Neuronal stem cell (in vitro differentiated cells): Measurements from ENCODE around the gene PARD3.

Experiments used
- DNase-seq: peaks from one replicate; pipeline ENCODE4 v3.0.0-alpha.2; 2013; ENCODE audit warnings: low spot score
- H2AFZ ChIP-seq: one replicate; pipeline ENCODE4 v1.6.1; 2013; ENCODE audit warnings: mild to moderate bottlenecking, low read length, inconsistent platforms
- H2AK5ac ChIP-seq: 2 replicates; pipeline ENCODE4 v1.6.1; 2013; ENCODE audit warnings: low read depth, mild to moderate bottlenecking, inconsistent platforms, low read length, moderate library complexity, mixed read lengths
- H2BK120ac ChIP-seq: 2 replicates; pipeline ENCODE4 v1.6.1; 2013; ENCODE audit warnings: low read depth, mild to moderate bottlenecking, inconsistent platforms, low read length, moderate library complexity, mixed read lengths
- H2BK12ac ChIP-seq: one replicate; pipeline ENCODE4 v1.6.1; 2013; ENCODE audit warnings: low read length, inconsistent platforms
- H2BK15ac ChIP-seq: 2 replicates; pipeline ENCODE4 v1.6.1; 2013; ENCODE audit warnings: mild to moderate bottlenecking, low read length, inconsistent platforms, mixed read lengths
- H2BK5ac ChIP-seq: one replicate; pipeline ENCODE4 v1.6.1; 2013; ENCODE audit warnings: inconsistent platforms, mild to moderate bottlenecking, low read length, moderate library complexity
- H3K14ac ChIP-seq: one replicate; pipeline ENCODE4 v1.6.1; 2013; ENCODE audit warnings: low read length, inconsistent platforms
- H3K18ac ChIP-seq: 2 replicates; pipeline ENCODE4 v1.6.1; 2013; ENCODE audit warnings: low read length, inconsistent platforms
- H3K23ac ChIP-seq: 2 replicates; pipeline ENCODE4 v1.6.1; 2013; ENCODE audit warnings: low read depth, mild to moderate bottlenecking, mixed read lengths, low read length, inconsistent platforms; ENCODE audit not compliant: poor library complexity
- H3K27ac ChIP-seq: replicated peaks from 3 replicates; pipeline ENCODE4 v1.5.1; 2013; ENCODE audit warnings: low read length, inconsistent platforms
- H3K27me3 ChIP-seq, 3 experiments: 2 replicates each; pipeline ENCODE4 v1.6.1; 2013; ENCODE audit warnings: low read length in 3 of 3, mild to moderate bottlenecking in 2 of 3, inconsistent platforms in 1 of 3, low read depth in 1 of 3, mixed read lengths in 1 of 3, moderate library complexity in 1 of 3; ENCODE audit not compliant: control insufficient read depth in 3 of 3, insufficient read depth in 3 of 3
- H3K36me3 ChIP-seq, 2 donors: replicated peaks in 1 of 2; 2 replicates each; pipeline ENCODE4 v1.6.1; 2013; ENCODE audit warnings: low read length in 2 of 2; ENCODE audit not compliant: control insufficient read depth in 2 of 2, insufficient read depth in 2 of 2
- H3K4ac ChIP-seq: 2 replicates; pipeline ENCODE4 v1.6.1; 2013; ENCODE audit warnings: inconsistent platforms, mild to moderate bottlenecking, low read length, moderate library complexity
- H3K4me1 ChIP-seq, 2 donors: 1 replicate in 1 of 2; 2 replicates in 1 of 2; pipeline ENCODE4 v1.6.1; 2013; ENCODE audit warnings: low read length in 2 of 2, low read depth in 1 of 2; ENCODE audit not compliant: control insufficient read depth in 2 of 2, insufficient read depth in 1 of 2
- H3K4me2 ChIP-seq: one replicate; pipeline ENCODE4 v1.6.1; 2013; ENCODE audit warnings: mild to moderate bottlenecking, low read length, inconsistent platforms; ENCODE audit not compliant: insufficient read depth, poor library complexity, severe bottlenecking
- H3K4me3 ChIP-seq, 2 donors: 2 replicates each; pipeline ENCODE4 v1.5.1; 2013; ENCODE audit warnings: low read length in 2 of 2, mild to moderate bottlenecking in 2 of 2, inconsistent platforms in 1 of 2, moderate library complexity in 1 of 2
- H3K79me1 ChIP-seq: one replicate; pipeline ENCODE4 v1.6.1; 2013; ENCODE audit warnings: low read depth, mild to moderate bottlenecking, inconsistent platforms, low read length, moderate library complexity
- H3K9ac ChIP-seq: one replicate; pipeline ENCODE4 v1.6.1; 2013; ENCODE audit warnings: mild to moderate bottlenecking, low read depth, low read length, inconsistent platforms; ENCODE audit not compliant: poor library complexity
- H3K9me3 ChIP-seq, 2 donors: replicated peaks in 1 of 2; 2 replicates each; pipeline versions ENCODE3 to v1.6.1; 2013; ENCODE audit warnings: low read length in 2 of 2, mild to moderate bottlenecking in 2 of 2, inconsistent platforms in 1 of 2, low read depth in 1 of 2, mixed read lengths in 1 of 2, moderate library complexity in 1 of 2; ENCODE audit not compliant: control insufficient read depth in 2 of 2, insufficient read depth in 1 of 2
- H4K8ac ChIP-seq: one replicate; pipeline ENCODE4 v1.6.1; 2013; ENCODE audit warnings: low read depth, mild to moderate bottlenecking, inconsistent platforms, low read length, moderate library complexity
- H4K91ac ChIP-seq: one replicate; pipeline ENCODE4 v1.6.1; 2013; ENCODE audit warnings: low read length, low read depth, mild to moderate bottlenecking, inconsistent platforms; ENCODE audit not compliant: poor library complexity
- WGBS, 2 donors: extraction: QIAGEN DNeasy Blood & Tissue Kit; methylation state at CpG; one replicate each; pipeline ENCODE4 v1.1.7; 2013; ENCODE audit warnings: missing lambda C conversion rate in 2 of 2, mixed read lengths in 1 of 2; ENCODE audit not compliant: insufficient read length in 2 of 2, insufficient replicate concordance in 1 of 2; ENCODE audit errors: extremely low coverage in 2 of 2; 5-methylcytosine and 5-hydroxymethylcytosine counted together

PARD3 gene

DNA sequence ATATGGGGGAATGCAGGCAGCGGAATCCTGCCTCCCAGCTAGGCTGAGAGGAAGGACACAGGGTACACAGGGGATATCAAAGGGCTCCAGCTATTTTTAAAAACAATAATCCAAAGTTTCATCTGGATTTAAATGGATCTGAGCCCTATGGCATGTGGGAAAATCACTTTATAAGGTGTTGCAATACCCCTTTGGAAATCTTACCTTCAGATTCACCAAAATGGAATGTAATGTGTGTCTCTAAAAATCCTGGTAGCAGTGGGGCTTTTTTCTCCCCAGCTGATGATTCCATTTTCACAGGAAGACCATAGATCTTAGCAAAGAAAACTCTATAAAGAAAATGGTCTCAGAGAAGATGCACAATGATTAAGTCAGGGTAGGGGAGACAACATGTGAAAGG is 722.2 kb downstream of the PARD3 start:
- no peak overlapping the region for H2BK120ac ChIP-seq
- H3K9ac ChIP-seq: no peak overlapping the region
- H3K9me3 ChIP-seq: peaks cover 5 to 21% of the 10 kb centered on the region in 2 donors
- no CpG with 5 or more reads among the region's 1 CpG for WGBS, 2 donors
- no peak overlapping the region for H3K4ac ChIP-seq
- no peak overlapping the region for H2BK12ac ChIP-seq
- no peak overlapping the region for H3K23ac ChIP-seq
- H4K8ac ChIP-seq: no peak overlapping the region
- H3K18ac ChIP-seq: no peak overlapping the region
- H2BK5ac ChIP-seq: no peak overlapping the region
- no peaks in the 10 kb centered on the region for H3K4me1 ChIP-seq
- no peaks in the 10 kb centered on the region for H3K36me3 ChIP-seq
- H3K79me1 ChIP-seq: no peaks in the 10 kb centered on the region
- H3K14ac ChIP-seq: no peak overlapping the region
- H3K4me3 ChIP-seq: no peak overlapping the region
- H4K91ac ChIP-seq: no peak overlapping the region
- no peak overlapping the region for H3K4me2 ChIP-seq
- no peaks in the 10 kb centered on the region for H3K27me3 ChIP-seq
- no peak overlapping the region for H2AK5ac ChIP-seq
- no peak overlapping the region for H2BK15ac ChIP-seq
- H3K27ac ChIP-seq: no peak overlapping the region
- DNase-seq: no peak
- no peak overlapping the region for H2AFZ ChIP-seq

DNA sequence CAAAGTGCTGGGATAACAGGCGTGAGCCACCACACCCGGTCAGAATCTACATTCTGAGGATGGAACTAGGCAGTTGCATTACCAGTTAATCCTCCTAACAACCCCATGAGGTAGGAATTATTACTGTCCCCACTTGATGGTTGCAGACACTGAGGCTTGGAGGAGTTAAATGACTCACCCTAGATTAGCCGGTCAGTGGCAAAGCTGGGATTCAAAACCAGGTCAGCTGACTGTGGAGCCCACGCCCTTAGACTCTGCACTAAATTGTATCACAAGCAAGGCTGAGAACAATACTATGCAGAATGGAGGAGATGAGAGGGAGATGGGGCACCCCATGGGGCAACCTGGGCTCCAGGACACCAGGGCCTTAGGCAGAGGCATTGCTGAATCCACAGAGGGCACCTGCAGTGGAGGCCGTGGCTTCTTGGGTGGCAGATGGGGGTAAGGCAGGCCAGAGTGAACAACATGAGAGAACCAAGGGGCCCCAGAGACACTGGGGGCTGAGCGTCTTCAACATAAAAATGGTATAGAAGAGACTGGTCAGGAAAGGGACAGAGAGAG is 723.4 kb downstream of the PARD3 start:
- Histone ChIP-seq H3K4me2 (no peak overlapping the region), H3K4me1 (no peaks in the 10 kb centered on the region), H4K8ac (no peak overlapping the region), H3K23ac (no peak overlapping the region), H3K18ac (no peak overlapping the region), H2BK120ac (no peak overlapping the region), H3K27me3 (no peaks in the 10 kb centered on the region), H3K9me3 (peaks cover 5 to 21% of the 10 kb centered on the region in 2 donors), H3K4ac (no peak overlapping the region), H2BK5ac (no peak overlapping the region), H3K9ac (no peak overlapping the region), H3K14ac (no peak overlapping the region), H3K79me1 (no peaks in the 10 kb centered on the region), H2AFZ (no peak overlapping the region), H2AK5ac (no peak overlapping the region), H3K4me3 (no peak overlapping the region), H3K27ac (no peak overlapping the region), H4K91ac (no peak overlapping the region), H2BK12ac (no peak overlapping the region), H3K36me3 (no peaks in the 10 kb centered on the region), H2BK15ac (no peak overlapping the region)
- DNase-seq: no peak
- no CpG with 5 or more reads among the region's 6 CpGs for WGBS, 2 donors

DNA sequence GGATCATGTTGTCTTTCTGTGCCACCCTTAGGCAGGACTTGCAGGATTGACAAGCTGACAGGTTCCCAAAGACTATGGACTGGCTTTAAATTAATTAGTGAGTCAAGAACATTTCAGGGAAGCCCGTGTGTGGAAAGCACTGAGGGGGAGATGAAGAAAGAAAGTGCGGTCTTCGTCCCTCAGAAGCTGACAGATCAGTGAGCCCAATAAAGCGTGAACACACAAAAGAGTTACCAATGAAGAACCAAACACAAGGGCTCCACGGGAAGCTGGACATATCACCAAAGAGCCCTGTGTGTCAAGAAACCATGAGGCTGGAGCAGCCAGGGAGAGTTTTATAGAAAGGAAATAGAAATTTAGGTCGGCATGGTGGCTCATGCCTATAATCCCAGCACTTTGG is 725.8 kb downstream of the PARD3 start:
- Histone ChIP-seq H3K27ac (no peak overlapping the region), H3K4me3 (no peak overlapping the region), H3K27me3 (no peaks in the 10 kb centered on the region), H3K36me3 (no peaks in the 10 kb centered on the region), H2BK120ac (no peak overlapping the region), H2BK12ac (no peak overlapping the region), H3K4me2 (no peak overlapping the region), H3K4me1 (no peaks in the 10 kb centered on the region), H3K9ac (no peak overlapping the region), H4K8ac (no peak overlapping the region), H3K4ac (no peak overlapping the region), H3K9me3 (peaks cover 4 to 10% of the 10 kb centered on the region in 2 donors), H2BK5ac (no peak overlapping the region), H4K91ac (no peak overlapping the region), H2AK5ac (no peak overlapping the region), H2AFZ (no peak overlapping the region), H3K79me1 (no peaks in the 10 kb centered on the region), H3K18ac (no peak overlapping the region), H3K23ac (no peak overlapping the region), H2BK15ac (no peak overlapping the region), H3K14ac (no peak overlapping the region)
- no peak for DNase-seq
- WGBS, 2 donors: no CpG with 5 or more reads among the region's 6 CpGs

DNA sequence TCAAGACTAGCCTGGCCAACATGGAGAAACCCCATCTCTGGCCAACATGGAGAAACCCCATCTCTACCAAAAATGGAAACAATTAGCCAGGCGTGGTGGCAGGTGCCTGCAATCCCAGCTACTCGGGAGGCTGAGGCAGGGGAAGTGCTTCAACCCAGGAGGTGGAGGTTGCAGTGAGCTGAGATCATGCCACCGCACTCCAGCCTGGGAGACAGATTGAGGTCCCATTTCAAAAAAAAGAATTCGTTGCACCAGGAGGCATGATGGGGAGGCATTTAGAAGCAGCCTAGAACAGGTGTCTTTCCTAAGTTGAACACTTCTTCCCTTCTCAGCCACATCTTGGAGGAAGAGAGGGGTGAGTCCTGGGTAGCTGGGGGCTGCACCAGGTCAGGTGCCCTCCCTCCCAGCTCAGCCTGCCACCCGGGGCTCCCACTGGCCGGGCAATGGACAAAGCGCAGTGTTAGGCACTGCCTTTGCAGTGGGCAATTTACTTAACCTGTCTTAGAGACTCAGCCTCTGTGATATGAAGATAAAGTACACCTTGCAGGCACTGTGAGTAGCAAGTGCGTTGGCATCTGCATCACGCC is 726.8 kb downstream of the PARD3 start:
- H3K27me3 ChIP-seq: no peaks in the 10 kb centered on the region
- no peak overlapping the region for H3K14ac ChIP-seq
- no peak overlapping the region for H2BK15ac ChIP-seq
- no peak overlapping the region for H2AFZ ChIP-seq
- no peak overlapping the region for H3K27ac ChIP-seq
- no peaks in the 10 kb centered on the region for H3K79me1 ChIP-seq
- H2BK5ac ChIP-seq: no peak overlapping the region
- H2BK12ac ChIP-seq: no peak overlapping the region
- H4K8ac ChIP-seq: no peak overlapping the region
- WGBS, 2 donors: no CpG with 5 or more reads among the region's 9 CpGs
- no peaks in the 10 kb centered on the region for H3K36me3 ChIP-seq
- no peak overlapping the region for H2AK5ac ChIP-seq
- no peak overlapping the region for H3K4ac ChIP-seq
- DNase-seq: no peak
- peak overlapping the region; percentile 55 for H3K18ac ChIP-seq
- H3K4me2 ChIP-seq: no peak overlapping the region
- H3K4me1 ChIP-seq: no peaks in the 10 kb centered on the region
- H3K23ac ChIP-seq: no peak overlapping the region
- H3K9me3 ChIP-seq: peaks cover 3 to 10% of the 10 kb centered on the region in 2 donors
- no peak overlapping the region for H3K9ac ChIP-seq
- no peak overlapping the region for H3K4me3 ChIP-seq
- H4K91ac ChIP-seq: no peak overlapping the region
- no peak overlapping the region for H2BK120ac ChIP-seq
